ENCODE results near the gene DCHS2.

Gene DCHS2

DNA sequence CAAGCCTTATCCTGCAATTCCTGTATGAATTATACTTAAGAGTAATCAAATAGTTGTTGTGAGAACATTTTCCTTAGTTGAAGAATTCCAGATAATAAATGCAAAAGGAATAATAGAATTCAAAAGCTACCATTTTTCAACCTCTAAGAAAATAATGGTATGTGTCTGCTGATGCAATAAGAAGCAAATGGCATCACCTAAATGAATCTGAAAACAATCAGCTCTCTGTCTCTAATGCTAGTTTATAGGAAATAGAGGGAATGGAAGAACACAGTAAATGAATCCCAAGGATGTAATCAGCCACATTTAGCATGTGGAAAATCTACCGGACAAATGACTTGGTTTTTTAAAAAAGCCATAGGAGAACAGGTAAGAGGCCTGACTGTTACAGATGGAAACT lies 115.1 kb downstream of the DCHS2 start:
- DNase-seq = no peak

DNA sequence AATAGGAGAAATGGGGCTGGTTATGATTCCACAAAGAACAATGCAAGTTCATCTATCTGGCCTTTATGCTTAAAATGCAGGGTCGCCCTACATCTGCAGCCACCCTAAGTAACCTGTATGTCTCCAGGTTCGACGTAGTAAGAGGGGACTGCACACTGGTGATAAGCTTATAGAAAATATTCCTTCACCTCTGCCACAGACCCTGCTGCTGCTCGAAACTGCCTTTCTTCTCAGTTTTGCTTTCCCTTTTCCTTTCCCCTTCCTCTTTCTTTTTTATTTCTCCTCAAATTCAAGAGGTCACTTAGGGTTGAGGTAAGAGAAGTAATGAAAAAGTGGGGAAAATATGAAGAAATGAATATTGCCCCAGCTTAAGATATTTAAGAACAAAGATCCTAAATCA lies 123.5 kb downstream of the DCHS2 start:
- no peak for DNase-seq

DNA sequence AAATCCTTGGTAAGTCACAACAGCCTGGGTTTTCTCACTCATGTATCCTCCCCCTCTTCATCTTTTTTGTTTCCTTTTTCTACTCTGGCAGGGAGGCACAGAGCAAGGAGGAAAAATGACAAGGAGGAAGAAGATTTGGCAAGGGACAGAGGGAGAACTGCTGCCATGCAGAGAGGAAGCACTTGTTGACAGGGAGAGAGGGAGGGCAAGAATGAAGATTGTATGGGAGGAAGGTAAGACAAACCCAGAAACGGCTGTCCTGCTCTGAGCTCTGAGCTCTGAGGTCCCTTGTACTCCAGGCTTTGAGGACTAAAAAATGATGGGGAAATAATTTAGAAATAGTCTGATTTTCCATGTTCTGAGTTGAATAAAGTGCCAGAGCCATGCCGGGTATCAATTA lies 123.9 kb downstream of the DCHS2 start:
- peak; percentile 5 for DNase-seq

DNA sequence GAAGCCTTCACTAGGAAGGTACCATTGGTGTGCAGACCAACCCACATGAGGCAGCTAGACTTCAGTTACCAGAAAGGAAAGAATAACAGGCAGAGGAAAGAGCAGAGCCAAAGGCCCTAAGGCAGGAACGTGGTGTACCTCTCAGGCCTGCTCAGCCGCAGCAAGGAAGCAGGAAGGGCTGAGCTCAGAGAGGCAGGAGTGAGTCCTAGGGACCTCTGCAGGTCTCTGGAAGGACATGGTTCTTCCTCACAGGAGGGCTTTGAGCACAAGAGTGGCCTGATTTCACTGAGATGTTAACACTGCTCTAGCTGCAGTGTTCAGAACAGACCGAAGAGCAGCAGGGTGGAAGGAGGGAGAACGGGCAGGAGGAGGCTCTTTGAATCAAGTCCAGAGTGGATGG lies 124.6 kb downstream of the DCHS2 start:
- peak; percentile 2 for DNase-seq

- DNase-seq = peak; percentile 36
Measured at GRCh38 chr4:154364066-154364845, 127.3 kb downstream of the DCHS2 start.

DNA sequence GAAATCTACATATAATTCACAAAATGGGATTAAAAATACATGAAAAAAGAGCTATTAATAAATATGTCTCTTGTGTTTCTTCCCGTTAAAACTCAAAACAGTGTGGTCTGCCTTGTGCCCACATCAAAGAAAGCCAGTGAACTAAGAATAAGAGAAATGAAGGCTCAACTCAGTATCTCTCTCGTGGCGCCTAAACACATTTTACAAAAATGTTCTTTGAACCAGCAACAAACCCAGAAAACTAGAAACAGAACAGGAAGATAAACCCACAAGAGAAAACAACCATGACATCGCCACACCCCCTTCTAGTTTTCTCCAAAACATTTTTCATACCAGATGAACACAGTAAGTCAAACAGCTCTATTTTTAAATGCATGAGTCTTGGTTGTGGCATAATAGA lies 130.1 kb downstream of the DCHS2 start:
- DNase-seq = no peak

DNA sequence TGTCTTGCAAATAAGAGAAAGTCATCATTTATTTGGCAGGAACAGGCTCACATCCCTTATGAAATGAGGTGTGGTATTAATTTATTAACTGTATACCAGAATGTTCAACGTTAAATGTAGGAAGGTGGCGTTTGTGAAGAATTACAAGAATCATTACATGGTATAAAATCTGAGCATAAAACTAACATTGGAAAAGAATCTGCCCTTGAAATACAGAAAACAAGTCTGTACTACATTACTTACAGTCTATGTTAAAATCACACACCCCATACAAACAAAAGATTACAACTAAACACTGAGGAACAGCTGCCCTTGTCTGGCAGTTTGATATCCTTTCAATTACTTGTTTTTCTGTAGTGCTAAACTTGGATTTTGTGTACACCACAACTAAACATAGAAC lies 131.1 kb downstream of the DCHS2 start:
- no peak for DNase-seq

DNA sequence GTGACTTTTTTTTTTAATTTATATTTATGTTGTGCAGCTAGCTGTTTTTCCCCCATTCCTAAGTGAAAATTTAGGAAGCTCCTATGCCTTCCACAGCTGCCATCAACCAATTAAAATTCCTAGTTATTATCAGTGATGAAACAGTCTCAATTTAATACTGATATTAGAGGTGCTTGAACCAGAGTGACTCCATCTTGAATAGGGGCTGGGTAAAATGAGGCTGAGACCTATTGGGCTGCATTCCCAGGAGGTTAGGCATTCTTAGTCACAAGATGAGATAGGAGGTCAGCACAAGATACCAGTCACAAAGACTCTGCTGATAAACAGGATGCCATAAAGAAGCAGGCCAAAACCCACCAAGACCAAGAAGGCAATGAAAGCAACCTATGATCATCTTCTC lies 136.7 kb downstream of the DCHS2 start:
- no peak for DNase-seq

DNA sequence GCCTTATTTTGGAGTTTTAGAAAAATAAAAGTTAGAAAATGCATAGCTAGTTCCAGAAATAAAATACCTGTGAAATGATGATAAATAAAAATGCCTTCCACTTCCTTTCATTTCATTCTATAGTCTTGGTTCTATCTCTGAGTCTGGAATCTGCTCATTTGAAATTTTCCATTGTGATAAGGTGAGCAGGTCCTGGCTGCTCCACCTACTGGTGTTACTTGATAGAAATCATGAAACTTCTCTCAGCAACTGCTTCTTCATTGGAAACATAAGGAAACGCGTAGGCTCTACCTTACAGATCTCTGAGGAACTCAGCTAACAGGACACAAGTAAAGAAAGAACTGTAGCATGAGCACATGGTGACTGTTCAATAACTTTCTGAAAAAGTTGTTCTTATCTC lies 141.8 kb downstream of the DCHS2 start:
- no peak for DNase-seq

- no peak for DNase-seq
Measured at GRCh38 chr4:154348657-154349056, 142.9 kb downstream of the DCHS2 start.

DNA sequence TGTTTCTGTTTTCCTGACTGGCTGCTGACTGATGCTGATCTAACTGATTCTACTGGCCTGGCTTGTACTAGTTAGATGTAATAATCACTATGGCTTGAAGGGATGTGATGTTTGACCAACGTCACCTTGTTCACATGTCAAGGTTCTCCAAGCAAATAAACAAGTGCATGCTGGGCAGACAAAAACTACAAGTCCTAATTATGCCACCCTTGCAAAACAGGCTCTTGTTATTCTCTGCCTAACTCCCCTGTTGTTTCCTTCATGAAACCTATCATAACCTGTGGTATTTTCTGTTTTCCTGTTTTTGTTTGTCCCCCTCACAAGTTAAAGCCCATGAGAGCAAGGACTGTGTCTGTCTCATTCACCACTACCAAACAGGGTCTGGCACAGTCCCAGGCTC lies 146.2 kb downstream of the DCHS2 start:
- DNase-seq = no peak

DNA sequence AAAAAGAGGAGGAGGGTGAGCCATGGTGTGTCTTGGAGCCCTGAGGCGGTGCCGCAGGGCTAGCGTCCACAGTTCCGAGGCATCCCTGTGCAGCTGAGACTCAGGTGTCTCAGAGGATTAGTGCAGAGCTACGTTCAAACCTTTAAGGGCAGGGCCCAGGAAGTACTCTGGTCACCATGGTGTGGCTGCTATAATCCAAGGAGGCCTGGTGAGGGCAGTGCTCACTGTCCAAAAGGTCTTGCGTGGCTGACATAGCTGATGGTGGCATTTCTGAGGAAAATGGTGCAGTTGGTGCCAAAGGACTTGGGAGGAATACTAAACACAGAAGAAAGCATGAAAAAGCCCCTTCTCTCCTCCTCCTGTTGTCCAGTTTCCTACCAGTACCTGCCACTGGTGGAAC lies 146.9 kb downstream of the DCHS2 start:
- no peak for DNase-seq

- no peak for DNase-seq
Measured at GRCh38 chr4:154343651-154344050, 147.9 kb downstream of the DCHS2 start.

GRCh38 chr4:154341448-154341847 lies 150.2 kb downstream of the DCHS2 start:
- DNase-seq = no peak

DNA sequence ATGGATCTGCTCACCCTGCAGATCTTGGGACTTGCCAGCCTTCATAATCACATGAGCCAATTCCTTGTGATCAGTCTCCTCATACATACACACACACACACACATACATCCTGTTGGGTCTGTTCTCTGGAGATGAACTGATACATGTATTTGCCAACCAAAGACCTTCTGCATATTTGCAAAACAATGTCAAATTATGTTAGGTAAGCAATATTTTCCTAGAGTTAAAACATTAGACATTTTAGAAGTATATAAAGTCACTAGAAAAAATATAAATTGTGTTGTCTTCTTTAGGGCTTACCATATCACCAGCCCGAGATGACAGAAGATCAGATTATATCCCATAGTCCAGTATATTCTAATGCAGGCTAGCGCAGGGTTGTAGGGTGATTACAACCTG lies 156.0 kb downstream of the DCHS2 start:
- no peak for DNase-seq

DNA sequence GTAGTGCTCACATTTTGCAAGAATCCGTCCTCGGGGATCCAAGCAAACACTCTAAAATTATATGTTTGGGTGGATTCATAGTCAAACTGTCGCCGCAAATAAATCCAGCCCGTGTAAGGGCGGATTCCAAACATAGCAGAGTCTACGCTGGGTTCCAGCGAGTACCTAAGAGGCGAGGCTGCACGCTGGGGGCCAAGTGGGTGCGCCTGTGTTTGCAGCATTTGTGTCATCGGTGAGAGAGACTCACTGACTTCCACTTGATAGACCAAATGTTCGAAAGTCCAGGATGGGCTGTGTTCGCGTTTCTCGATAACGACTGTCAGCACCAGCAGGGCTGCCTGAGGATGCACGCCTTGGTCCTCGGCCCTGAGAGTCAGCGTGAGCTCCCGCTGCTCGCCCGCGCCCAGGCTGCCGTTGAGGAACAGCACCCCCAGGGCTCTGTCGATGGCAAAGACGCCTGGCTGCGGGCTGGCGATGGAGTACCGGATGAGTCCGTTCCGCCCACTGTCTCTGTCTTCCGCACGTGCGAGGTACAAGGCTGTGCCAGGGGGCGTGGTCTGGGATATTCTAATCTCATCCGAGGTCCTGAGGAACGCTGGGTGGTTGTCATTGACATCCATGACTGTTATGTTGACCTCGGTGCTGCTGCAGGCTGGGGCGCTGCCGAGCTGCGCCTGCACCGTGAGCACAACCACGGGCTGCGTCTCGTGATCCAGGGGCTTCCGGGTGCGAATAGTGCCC lies 158.7 kb downstream of the DCHS2 start:
- DNase-seq = peak; percentile 63

- no peak for DNase-seq
Measured at GRCh38 chr4:154329939-154330338, 161.7 kb downstream of the DCHS2 start.

- DNase-seq = peak; percentile 49
Measured at GRCh38 chr4:154329268-154329868, 162.2 kb downstream of the DCHS2 start.

DNA sequence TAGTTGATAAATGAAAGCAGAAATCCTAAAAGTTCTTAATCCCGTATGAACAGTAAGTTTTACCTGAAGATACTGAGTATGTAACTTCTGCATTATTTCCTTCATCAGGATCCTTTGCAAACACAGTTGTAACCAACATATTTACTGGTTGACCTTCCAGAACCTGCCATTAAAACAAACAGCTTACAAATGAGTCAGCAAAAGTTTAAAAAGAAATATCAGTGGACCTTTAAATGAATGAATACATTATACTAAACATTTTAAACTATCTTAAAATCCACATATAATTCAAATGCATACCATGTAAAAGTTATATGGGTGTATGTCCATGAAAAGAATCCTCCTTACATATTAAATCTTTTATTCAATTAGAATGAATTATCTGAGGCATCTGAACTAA lies 163.6 kb downstream of the DCHS2 start:
- no peak for DNase-seq

DNA sequence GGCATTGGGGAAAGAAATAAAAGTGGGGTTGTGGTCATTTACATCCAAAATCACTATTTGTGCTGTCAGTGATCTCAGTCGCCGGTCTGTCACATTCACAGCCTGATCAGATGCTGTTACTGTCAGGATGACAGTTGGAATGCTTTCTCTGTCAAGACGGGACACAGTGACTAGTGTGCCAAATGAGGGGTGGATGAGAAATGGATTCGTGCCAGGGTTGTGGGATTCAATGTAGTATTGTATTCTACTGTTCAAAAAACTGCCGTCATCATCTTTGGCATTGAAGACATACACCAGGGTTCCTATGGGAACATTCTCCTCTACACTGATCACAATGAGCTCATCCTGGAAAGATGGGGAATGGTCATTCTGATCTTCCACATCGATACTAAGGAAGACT lies 171.1 kb downstream of the DCHS2 start:
- no peak for DNase-seq

DNA sequence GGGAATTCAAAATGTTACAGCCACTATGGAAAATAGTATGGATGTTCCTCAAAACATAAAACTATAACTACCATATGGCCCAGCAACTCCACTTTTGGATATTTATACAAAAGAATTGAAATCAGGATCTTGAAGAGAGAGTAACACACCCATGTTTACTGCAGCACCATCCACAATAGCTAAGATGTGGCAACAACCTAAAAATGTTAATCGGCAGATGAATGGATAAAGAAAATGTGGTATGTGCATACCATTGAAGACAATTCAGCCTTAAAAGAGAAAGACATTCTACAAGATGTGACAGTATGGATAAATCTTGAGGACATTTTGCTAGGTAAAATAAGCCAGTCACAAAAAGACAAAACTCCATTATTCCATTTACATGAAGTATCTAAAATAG lies 171.9 kb downstream of the DCHS2 start:
- no peak for DNase-seq

GRCh38 chr4:154317201-154317999 lies 174.2 kb downstream of the DCHS2 start:
- DNase-seq = no peak

DNA sequence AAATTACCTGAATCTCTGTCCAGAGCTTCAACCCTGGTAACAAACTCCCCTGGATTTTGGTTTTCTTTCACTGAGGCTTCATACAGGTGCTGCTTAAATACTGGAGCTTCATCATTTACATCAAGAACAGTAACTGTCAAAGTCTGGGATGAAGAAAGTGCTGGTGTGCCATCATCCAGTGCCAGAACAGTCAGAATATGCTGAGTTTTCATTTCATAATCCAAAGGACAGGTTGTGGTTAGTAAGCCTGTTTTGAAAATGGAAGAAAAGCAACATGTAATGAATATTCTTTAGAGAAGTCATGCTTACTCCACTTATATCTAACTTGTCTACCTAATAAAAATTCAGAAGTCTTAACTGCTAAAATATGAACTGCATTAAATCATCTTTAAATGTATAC lies 175.9 kb downstream of the DCHS2 start:
- DNase-seq = no peak
